EL (cell line): Measurements from ENCODE around the gene ITGA3.

Experiments
- DNase-seq: peaks from one replicate; pipeline ENCODE4 v3.0.0-alpha.2; 2016

ITGA3 gene

GRCh38 chr17:50072925-50073324, 17.0 kb downstream of the ITGA3 start:
- DNase-seq, result no peak

- no peak for DNase-seq
Measured at GRCh38 chr17:50074227-50074626, 18.3 kb downstream of the ITGA3 start.

GRCh38 chr17:50075446-50076032, 19.6 kb downstream of the ITGA3 start:
- no peak for DNase-seq

GRCh38 chr17:50076221-50076590, 20.3 kb downstream of the ITGA3 start:
- no peak for DNase-seq

- DNase-seq, result no peak
Measured at GRCh38 chr17:50076591-50077235, 20.8 kb downstream of the ITGA3 start.

GRCh38 chr17:50078430-50078829, 22.5 kb downstream of the ITGA3 start:
- no peak for DNase-seq

- DNase-seq, result no peak
Measured at GRCh38 chr17:50079334-50080095, 23.6 kb downstream of the ITGA3 start.

- DNase-seq, result no peak
Measured at GRCh38 chr17:50080096-50080480, 24.2 kb downstream of the ITGA3 start.

- no peak for DNase-seq
Measured at GRCh38 chr17:50080827-50081226, 24.9 kb downstream of the ITGA3 start.

GRCh38 chr17:50081757-50082156, 25.8 kb downstream of the ITGA3 start:
- no peak for DNase-seq

- DNase-seq, result peak; percentile 75
Measured at GRCh38 chr17:50087246-50087911, 31.5 kb downstream of the ITGA3 start.

GRCh38 chr17:50087912-50088405, 32.0 kb downstream of the ITGA3 start:
- DNase-seq, result no peak

GRCh38 chr17:50088952-50089825, 33.3 kb downstream of the ITGA3 start:
- no peak for DNase-seq

GRCh38 chr17:50090071-50090470, 34.2 kb downstream of the ITGA3 start:
- DNase-seq, result no peak

GRCh38 chr17:50090971-50091917, 35.3 kb downstream of the ITGA3 start:
- no peak for DNase-seq

GRCh38 chr17:50091918-50092285, 36.0 kb downstream of the ITGA3 start:
- DNase-seq, result no peak

- DNase-seq, result no peak
Measured at GRCh38 chr17:50093246-50093645, 37.3 kb downstream of the ITGA3 start.

GRCh38 chr17:50093807-50094206, 37.9 kb downstream of the ITGA3 start:
- no peak for DNase-seq

- DNase-seq, result peak; percentile 85
Measured at GRCh38 chr17:50094243-50094752, 38.4 kb downstream of the ITGA3 start.

GRCh38 chr17:50094753-50095619, 39.1 kb downstream of the ITGA3 start, which contains the start of gene PDK2:
PDK2 (plus strand) TSS chr17:50095351; CDS start chr17:50095436, 85 bp downstream.
- peak; percentile 97 for DNase-seq
